Midbrain (tissue), 1 donor: ENCODE results near the gene UBAP1L.
"Not testable (repeated sequence)": the region's sequence is repeated elsewhere in the genome, so short reads cannot be mapped to it uniquely, and the experiment has no call there.

Experiments used
- DNase-seq: peaks from one replicate; lab custom pipeline; 2025; lab: John Stamatoyannopoulos, UW

UBAP1L gene

DNA sequence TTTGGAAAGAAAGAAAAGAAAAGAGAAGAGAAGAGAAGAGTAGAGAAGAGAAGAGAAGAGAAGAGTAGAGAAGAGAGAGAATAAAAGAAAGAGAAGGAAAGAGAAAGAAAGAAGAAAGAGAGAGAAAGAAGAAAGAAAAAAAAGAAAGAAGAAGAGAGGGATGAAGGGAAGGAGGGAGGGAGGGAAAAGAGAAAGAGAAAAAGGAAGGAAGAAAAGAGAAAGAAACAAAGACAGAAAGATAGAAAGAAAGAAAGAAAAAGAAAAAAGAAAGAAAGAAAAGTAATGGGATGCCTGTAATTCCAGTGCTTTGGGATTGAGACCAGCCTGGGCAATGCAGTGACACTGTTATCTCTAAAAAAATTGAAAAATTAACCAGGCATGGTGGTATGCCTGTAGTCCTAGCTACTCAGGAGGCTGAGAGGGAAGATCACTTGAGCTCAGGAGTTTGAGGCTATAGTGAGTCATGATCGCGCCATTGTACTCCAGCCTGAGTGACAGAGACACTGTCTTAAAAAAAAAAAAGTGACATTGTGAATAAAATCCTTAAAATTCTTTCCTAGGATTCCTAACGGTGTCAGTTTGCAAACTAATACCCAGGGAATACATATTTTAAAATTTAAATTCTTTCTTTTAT, 48.9 kb downstream of the UBAP1L start:
- DNase-seq: no peak

DNA sequence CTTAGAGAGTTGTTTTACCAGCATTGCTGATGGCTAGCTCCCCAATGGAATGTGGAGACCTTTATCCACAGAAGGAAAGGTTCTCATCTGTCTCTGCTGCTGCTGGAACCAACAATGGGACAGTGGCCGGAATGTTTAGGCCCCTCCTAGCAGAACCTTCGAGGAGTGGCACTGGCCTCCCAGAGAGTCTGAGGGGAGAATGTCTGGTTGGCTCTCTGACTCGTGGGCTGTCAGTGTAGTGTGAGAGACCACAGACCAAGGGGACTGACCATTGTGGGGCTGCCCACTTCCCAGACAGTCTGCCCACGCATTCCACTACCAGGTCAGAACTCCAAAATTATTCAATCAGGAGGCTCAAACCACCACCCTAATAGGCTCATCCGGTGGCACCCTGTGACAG, 52.3 kb downstream of the UBAP1L start:
- DNase-seq: no peak

DNA sequence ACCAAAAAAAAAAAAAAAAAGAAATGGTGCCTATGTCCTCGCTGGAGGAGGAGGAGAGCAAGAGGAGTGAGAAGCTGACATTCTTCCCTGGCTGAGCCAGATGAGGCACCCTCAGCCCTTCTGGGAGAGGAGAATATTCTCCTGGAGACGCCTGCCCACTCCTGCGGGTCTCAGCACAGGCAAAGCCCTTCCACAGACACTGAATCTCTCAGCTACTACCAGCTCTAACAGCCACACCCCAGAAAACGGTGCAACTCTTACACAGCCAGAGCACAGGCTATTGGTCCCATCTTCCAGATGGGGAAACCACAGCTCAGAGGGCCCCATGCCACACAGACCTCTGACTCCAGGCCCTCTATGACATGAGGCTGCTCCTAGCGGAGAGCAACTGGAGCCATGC, 52.9 kb downstream of the UBAP1L start:
- no peak for DNase-seq

DNA sequence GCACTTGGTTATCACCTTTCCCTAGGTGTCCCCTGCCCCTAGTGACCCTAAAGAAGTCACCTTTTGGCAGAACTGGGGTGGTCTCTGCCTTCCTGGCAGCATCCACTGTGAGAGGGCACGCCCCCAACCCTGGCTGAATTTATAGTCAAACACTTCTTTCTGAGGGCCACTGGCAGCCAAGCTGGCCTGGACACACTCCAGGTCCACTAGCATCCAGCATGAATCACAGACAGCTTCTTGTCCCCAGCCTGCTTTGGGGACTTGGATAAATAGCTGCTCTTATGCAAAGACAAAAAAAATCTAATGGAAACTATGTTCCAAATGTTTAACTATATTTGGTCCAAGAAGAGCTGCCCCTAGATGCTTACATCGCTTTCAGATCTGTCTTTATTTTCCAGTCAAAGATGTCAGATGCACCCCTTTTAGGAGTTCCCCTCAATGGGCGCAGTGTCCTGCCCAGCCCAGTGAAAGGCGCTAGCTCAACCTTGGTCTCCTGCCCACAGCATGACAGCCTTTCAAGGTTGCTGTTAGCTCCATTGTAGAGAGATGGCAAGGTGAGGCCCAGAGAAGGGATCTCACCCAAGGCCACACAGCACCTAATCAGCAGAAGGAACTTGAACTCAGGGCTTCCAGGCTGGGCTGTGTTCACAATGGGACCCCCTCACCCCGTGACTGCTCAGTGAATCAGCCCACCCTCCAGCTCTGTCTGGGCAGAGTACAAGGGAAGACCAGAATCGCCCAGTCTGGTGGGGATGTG, 54.2 kb downstream of the UBAP1L start:
- peak; percentile 79 for DNase-seq

DNA sequence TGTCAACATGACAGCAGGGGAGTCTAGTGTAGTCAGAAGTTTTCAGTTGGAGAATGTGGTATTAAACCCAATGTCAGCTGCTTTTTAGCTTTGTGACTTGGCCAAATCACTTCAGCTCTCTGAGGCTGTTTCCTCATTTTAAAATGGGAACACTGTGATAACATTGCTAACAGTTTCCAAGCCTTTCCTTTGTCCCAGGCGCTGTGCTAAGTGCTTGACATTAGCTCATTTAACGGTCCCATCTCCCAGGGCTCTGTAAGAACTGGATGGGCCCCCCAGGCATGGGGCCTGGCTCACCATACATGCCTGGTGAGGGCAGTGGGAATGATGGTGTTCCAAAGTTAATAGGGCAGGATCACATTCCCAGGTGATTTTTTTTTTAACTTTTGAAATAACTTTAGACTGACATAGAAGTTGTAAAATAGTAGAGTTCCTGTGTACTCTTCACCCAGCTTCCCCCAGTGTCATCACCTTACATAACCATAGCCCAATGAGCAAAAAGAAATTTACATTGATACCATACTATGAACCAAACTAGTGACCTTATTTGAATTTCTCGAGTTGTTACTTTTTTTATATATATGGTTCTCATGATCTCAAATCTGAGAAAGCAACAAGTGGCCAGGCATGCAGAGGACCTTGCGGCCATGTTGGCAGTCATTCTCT, 54.9 kb downstream of the UBAP1L start:
- peak; percentile 21 for DNase-seq

DNA sequence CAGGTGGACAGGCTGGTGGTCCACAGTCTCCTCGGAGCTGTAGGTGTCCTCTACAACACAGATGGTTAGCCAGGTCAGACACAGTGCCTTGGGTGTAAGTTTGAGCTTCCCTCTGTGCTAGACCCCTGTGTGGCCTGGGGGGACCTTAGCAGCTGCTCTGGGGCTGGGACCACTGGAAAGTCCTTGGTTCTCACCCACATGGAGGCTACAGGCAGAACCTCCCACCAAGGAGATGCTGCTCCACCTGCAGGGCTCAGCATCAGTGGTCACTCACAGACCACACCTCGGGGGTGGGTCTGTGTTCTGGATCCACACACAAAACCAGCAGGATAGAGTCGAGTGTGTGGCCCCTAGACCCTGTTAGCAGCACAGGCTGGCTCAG, 55.6 kb downstream of the UBAP1L start:
- DNase-seq: no peak

DNA sequence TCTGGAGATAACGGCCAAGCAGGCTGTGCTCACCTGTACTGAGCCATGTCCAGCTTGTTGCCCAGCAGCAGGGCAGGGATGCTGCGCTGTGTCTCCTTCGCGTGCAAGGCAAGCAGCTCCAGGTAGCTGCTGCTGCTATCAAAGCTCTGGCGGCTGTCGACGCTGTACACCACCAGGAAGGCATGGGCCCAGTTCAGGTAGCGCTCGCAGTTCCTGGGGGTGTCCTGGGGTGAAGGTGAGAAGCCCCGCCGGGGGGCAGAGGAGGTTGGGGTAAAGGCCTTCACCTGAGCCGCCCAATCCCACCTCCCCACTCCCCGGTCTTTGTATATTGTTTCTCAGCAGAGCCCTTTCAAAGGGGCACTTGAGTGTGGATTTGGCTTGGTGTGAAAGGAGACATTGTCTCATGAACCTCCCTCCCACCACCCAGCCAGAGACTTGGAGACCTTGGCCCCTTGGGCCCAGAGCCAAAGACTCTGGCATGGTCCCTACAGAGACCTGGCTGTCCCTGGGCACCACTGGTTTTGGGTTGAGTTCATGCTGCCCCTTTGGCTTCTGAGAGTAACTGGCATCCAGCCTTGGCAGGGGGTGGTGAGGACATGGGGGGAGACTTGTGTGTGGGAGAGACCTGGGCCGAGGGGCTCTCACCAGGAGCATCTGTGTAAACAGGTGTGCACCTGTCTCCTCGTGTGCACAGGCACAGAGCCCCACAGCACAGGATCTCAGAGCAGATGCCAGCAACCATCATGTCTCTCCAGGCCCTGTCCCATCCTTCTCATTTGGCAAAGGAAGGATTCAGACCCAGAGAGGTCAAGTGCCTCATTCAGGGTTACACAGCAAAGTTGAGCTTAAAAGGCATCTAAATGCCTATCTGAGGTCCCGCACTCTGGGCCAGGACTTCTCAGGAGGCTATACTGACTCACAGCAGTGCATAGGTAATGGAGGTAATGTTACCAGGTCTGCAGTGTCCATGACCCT, 56.3 kb downstream of the UBAP1L start:
- DNase-seq: peak; percentile 71

DNA sequence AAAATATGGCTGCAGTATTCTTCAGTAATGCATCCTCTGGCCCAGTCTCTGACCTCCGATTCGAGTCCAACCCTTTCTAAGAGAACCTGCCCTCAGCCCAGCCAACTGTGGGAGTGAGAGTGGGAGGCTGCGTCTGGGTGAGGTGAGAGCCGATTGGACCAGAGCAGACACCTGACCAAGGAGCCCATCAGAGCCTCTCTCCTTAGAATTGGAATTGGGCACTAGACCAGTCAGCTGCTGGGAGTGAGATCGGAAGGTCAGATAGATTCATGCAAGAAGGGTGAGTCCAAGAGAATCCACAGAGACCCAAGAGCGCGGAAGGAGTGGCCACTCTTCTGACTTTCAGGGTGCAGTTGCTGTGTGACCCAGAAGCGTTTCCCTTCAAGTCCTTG, 57.5 kb downstream of the UBAP1L start:
- no peak for DNase-seq

DNA sequence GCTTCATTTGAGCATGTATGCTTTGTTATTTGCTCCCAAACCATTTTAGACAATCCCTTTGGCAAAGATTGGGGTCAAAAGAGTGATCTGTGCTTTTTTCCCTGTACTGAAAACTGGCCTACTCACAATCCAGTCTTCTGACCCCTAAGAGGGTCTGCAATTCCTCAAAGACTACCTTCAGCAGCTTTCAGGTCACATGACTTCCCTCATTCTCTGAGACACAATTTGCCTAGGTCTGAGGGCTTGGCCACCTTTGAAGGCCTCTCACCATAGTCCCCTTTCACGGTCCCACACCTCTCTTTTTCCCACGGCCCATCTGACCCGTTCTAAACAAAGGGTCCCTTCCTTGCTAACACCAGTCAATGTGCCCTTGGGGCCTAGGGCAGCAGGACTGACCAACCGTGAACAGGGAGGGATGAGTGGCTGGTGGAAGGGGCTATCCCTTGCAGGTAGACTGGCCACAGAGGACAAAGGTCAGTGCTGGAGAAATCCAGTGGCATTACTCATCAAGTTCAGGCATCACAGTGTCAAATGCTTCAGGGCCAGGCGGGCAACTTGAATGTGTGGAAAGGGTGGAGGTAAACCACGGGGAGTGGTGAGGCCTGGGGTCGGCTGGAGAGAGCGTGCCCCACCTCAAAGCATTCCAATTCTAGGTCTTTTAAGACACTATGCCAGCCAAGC, 58.0 kb downstream of the UBAP1L start:
- DNase-seq: no peak

DNA sequence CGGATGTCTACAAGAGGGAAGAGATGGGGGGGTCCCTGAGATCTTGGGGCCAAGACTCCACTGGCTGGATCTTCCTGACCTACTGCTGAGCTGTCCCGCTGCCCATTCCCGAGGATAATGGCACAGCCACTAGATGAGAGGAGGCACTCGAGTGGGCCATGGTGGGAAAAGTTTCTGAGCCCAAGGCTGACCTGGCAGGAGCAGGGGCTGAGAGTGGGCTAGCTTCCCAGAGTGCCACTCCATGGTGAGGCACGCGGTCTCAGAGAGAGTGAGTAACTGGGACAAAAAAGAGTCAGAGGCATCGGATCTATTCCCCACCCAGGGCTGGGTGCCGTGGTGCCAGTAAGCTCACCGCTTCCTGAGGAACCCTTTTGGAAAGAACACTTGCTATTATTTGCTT, 58.9 kb downstream of the UBAP1L start:
- DNase-seq: peak; percentile 9

DNA sequence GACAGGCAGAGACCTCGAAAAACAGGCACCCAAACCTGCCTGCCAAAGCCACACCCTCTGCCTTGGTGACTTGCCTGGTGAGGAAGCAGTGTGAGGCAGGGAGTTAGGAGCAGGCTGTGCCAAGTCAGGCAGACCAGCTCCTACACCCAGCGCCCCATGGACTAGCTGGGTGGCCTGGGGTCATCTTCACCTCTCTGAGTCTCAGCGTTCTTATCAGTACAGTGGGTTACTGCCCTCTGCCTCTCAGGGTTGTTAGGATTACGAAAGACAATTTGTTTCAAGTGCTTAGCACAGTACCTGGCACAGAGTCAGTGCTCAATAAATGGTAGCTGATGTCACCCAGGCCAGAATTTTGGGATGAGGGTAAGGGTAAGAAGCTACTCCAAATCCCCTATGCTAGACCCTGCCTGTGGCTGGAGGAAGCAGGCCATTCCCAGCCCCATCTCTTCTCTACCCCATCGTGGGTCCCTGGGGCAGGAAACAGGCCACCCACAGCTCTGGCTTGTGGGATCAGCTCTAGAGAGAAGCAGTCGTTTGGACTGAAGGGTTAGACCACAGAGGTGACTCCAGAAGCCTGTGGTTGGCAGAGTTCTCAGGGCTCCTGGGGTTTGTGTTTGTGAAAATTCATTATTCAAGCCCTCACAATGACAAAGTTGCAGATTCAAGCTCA, 59.7 kb downstream of the UBAP1L start:
- DNase-seq: no peak

DNA sequence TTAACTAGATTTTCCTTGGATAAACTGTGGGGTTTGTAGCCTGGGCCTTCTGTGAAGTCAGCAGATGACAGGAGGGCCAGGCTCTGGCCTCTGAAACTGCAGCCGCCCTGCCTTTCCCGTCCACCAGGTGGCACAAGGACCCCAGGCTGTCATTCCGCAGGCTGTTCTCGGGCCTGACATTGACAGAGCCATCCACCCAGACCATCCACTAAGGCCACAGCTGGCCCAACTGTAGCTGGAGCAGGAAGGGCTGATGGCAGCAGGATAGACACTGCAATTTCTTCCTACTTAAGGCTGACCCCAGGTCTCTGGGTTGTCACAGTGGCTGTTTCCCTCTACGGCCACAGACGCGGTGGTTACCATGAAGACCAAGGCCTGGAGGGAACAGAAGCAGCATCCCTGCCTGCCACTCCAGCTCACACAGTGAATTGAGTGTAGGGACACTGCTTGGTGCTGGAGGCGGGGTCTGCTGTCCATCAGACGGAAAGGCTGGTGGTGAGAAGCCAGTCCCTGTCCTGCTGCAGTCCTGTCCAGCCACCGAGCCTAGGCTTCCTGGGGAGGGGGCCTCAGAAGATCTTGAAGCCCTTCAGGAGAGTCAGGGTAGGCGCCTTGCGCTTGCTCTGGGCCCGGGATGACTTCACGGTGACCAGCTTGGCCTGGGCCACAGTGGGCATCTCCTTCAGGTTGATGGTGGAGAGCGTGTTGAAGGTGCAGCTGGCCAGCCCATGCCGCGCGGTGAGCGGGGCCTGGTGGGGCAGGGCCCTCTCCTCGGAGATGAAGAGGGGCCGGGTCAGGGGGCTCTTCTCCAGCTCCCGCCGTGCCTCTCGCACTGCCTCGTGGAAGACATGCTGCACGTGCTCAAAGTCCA, 60.4 kb downstream of the UBAP1L start:
- peak; percentile 67 for DNase-seq

DNA sequence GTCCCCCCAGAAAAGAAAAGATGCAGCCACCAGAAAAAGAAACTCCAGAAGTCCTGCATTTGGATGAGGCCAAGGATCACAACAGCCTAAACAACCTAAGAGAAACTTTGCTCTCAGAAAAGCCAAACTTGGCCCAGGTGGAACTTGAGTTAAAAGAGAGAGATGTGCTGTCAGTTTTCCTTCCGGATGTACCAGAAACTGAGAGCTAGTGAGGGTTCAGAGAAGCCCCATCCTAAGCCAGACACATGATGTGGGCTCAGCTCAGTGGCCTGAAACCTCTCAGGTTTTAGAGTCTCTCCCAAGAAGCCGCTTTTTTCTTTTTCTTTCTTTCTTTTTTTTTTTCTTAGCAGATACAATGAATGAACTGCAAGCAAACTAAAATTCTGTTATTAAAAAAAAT, 62.0 kb downstream of the UBAP1L start:
- no peak for DNase-seq

DNA sequence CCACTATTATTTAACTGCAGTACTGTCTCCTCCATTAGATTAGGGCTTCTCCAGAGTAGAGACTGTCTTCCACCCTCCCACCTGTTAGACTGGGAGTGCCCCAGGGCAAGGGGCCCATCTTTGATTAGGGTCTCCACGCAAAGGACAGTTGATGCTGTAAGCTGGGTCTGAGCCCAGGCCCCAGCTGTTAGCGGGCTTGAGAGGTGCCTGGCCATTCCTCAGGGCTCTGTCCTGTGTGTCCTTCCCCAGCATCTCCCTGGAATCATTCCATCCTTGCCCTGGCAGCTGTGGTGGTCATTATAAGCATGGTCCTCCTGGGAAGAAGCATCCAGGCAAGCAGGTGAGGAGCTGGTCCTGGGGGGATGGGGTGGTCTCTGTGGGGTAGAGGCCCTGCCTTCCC, 63.7 kb downstream of the UBAP1L start:
- DNase-seq: no peak

DNA sequence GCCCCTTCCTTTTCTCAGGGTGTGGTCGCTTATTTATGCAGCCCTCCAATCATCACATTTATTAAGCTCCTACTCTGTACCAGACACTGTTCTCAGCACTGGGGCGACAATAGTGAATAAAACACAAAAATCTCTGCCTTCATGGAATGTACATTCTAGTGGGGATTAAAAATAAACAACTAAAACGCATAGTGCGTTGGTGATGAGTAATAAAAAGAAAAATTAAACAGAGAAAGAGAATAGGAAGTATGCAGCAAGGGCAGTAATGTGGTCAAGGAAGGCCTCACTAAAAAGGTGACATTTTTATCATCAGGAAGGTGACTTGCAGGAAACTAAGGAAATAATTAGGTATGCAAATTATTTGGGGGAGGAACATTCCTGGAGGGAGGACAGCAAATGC, 64.7 kb downstream of the UBAP1L start:
- DNase-seq: no peak

DNA sequence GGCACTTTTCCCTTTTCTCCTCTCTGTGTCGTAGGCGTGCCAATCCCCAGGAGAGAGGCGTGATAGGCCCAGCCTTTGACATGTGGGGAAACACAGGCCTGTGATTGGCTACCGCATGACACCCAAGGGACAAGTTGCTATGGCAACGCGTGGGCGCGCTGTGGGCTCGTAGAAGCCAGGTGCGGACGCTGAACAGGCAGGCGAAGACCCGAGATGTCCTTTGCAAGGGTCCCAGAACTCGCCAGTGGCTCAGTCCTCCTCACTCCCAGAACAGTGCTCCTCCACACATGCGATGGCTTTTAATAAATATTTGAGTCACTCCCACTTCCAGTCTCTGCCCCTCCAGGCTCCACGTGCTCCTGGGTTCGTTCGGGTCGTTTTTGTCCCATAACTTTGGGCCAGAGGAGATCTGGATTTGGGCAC, 65.6 kb downstream of the UBAP1L start:
- DNase-seq: peak; percentile 89

DNA sequence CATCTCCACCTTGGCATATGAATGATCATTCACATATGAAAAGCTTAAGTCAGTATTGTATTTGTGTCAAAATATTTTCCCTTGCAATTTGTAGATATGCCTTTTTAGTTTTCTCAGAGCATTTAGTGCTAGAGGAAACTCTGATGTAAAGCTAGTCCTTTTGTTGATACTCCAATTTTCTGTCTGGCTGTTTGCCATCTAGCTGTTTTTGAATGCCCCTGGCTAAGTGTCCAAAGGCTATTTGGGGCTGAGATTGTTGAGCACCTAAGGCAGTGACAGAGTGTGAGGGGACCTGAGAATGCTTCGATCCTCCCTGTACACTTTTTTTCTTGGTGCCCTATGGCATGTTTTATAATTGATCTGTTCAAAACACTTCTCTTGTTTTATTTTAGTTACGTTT, 66.8 kb downstream of the UBAP1L start:
- peak; percentile 4 for DNase-seq

DNA sequence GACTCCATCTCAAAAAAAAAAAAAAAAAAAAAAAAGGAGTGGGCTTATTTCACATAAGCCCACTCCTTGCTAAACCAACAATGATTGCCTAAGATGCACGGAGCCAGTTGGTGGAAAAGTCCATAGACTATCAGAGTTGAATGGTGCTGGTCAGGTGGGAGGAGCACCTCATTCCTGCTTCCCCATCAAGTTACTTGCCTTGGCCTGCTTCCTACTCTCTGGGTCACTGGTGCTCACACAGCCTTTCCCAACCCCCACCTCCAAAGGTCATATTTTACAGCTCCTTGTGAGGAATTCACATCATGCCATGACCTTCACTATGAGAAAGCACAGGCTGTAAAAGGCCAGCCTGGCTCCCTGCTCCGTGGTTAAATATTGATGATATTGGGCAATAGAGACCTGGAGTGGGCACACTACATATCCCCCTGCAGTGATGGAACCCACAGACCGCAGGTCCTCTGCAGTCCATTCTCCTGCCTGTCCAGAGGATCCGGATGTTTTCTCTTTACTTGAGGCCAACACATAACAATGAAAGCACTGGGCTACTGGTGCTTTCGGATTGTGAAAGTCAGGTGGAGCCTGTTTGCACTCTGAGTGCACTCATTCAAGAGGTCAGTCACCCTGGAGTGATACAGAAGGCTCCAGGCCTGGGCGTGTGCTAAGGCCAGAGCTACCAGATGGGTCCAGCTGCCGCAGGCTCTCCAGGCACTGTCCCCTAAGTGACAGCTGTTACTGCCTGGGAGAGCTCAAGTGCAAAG, 70.1 kb downstream of the UBAP1L start, which contains the start of gene SLC51B:
Gene SLC51B, plus strand, starts transcription at position 664 of the 758 bp plus-strand sequence. CDS start 4,618 bp downstream, outside the sequence.
- DNase-seq: no peak

DNA sequence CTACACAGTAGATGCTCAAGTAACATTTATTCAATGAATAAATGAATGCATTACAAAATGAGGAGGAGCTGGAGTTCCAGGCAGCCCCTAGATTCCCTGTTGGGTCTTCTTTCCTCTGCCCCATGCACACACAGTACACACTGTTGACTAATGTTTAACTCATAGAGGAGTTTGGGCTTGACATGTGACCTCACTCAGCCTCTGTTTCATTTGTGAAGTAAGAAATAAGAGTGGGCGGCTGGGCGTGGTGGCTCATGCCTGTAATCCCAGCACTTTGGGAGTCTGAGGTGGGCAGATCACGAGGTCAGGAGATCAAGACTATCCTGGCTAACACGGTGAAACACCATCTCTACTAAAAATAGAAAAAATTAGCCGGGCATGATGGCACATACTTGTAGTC, 70.8 kb downstream of the UBAP1L start:
- not testable (repeated sequence) for DNase-seq
